Activated CD8-positive, alpha-beta memory T cell treated with anti-CD3 and anti-CD28 coated beads, Interleukin-2, amount 50 U/mL, for 48 hours (primary cell): ENCODE data around the gene VSX1.
A peak's percentile ranks its signal among the peaks of the same experiment; 100 is the strongest.

ENCODE experiments used
- DNase-seq: peaks from one replicate; pipeline ENCODE4 v3.0.0-alpha.2; 2020

Gene VSX1

DNA sequence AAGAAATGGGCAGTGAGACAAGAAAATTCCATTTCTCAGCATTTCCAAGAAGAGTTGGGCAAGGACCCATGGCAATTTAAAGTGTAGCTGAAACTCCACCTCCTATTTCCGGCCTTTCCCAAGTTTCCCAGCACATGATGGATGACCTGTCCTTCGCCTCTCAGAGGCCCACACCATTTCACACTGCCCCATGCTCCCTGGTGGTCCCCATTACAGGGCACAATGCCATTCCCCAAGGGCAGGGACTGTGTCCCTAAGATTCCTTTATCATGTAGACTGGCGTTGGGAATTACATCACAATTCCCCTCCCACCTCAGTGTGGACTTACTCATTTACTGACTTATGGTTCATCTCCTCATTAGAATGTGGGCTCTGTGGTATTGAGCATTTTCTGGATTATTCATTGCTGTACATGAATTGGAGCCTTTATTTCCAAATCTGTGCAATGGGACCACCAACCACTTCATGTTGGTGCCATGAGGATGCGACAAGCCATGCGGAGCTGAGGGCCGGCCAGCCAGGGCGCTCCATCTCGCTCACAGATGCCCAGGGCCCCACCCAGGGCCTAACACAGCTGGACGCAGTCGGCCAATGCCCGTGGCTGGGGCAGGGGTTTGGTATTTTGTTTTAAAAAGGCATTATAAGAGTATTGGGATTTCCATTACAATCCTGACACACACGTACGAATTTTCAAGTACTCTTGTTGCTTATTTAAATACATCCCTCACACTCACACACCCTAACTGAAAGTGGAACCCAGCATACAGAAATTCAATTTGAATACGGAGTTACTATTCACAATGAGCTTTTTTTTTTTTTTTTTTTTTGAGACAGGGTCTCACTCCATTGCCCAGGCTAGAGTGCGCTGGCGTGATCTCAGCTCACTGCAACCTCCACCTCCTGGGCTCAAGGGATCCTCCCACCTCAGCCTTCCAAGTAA lies 29.4 kb downstream of the VSX1 start:
- DNase-seq = peak; percentile 42

GRCh38 chr20:25051386-25052155 lies 30.4 kb downstream of the VSX1 start:
- DNase-seq = peak; percentile 20

- peak; percentile 44 for DNase-seq
Measured at GRCh38 chr20:25050501-25051350, 31.2 kb downstream of the VSX1 start.

- DNase-seq = no peak
Measured at GRCh38 chr20:25050082-25050481, 31.9 kb downstream of the VSX1 start.

DNA sequence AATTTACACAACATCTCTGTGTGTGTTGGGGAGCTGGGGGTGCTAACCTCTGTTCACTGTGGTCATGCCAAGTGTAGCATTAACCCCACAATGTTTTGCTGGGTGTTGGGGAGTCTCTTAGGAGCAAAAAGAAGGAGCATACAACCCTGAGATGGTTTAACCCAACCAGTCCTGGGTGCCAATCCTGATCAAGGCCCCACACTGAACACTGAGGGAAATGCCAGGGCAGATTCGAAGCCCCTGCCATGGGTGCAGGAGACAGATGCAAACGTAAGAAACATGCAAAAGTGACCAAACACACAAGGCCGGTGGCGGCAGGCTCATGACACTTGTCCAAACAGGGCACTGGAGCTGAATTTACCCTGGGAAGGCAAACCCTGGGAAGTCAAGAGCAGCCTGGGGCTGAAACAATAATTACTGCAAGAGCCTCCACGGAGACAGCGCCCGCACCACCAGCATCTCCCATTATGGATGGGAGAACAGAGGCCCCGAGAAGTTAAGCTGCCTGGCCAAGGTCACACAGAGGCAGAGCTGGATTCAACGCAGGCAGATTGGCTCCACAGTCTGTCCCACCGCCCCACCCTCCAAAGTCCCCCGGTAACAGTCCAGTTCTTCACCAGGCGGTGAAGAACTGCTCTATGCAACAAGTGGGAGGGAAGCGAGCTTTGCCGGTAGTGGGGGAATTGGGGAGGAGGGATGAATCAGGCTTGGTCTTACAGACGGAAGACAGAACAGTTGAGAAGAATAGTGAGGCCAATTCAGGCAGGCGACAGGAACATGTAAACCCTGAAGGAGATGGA lies 32.5 kb downstream of the VSX1 start:
- DNase-seq = no peak

- DNase-seq = no peak
Measured at GRCh38 chr20:25048519-25048952, 33.4 kb downstream of the VSX1 start.

DNA sequence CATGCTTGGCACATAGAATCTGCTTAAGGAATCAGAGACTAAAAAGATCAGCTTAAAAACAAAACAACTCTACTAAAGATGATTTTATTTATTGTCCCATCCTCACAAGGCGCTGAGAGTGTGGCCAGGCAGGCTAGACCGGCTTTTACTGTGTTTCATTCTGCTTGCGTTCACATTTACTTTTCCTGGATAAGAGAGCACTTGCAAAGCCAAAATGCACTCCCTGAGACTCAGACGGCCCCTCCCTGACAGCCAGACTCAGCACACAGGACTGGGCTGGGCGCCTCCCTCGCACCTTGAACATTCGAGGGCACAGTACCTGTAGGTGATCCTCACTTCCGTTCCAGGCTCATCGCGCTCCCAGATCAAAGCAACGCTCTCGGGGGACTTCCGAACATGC lies 34.2 kb downstream of the VSX1 start:
- DNase-seq = no peak

DNA sequence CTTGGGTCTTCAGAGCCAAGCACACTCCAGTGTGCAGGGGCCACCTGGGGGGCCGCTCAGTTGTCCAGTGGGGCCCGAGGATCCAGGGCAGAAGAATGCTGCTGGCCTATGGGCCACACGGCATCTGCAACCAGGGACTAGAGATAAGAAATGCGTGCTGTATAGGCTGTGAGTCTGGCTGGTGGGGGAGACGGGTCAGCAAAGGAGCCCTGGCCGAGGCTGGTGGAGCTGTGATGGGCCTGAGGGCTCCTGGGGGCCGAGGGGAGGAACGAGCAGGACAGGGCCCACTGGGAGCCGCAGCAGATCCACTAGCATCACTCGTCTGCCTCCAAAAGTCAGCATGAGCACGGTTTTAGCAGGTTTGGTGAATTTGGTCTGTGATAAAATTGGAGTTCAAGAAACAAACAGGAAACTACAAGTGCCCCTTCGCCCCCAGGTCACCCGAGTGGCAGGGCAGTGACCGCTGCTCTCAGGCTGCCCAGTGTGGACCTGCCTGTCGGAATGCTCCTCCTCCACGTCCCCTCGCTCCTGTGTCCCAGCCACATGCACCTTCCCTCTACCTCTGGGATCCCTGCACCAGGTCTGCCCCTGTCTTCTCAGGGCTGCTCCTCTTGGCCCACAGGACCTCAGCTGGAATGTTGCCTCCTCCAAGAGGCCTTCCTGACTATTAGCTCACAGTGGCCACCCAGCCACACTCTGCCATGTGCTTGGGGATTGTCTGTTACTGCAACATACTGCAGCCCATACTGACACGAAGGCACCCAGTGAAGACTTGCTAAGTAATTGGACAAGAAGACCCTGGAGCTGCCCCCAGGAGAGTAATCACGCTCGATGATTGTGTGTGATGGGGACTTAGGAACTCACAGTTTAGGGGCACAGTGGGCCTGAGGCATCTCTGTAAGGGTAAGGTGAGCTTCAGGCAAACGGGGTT lies 34.9 kb downstream of the VSX1 start:
- no peak for DNase-seq

DNA sequence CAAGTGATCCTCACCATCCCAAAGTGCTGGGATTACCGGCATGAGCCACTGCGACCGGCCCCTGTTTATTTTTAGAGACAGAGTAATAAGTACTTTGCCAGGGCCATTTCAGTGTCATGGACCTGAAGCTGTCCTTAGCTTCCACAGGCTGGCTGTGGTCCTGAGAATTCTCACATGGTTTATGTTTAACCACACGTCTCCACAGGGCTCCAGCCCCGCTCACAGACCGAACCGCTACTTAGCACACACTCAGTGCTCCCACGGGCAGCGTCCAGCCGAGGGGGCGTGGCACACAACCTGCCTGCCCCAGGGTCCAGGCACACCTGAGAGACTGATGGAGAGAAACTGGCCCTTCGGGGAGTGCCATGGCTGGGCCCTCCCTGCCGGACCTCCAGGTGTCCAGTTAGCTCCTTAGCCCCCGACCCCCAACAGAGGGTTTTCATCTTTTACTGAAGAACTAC lies 35.7 kb downstream of the VSX1 start:
- DNase-seq = no peak

- DNase-seq = no peak
Measured at GRCh38 chr20:25045343-25045712, 36.6 kb downstream of the VSX1 start.

- no peak for DNase-seq
Measured at GRCh38 chr20:25044660-25045342, 37.1 kb downstream of the VSX1 start.

DNA sequence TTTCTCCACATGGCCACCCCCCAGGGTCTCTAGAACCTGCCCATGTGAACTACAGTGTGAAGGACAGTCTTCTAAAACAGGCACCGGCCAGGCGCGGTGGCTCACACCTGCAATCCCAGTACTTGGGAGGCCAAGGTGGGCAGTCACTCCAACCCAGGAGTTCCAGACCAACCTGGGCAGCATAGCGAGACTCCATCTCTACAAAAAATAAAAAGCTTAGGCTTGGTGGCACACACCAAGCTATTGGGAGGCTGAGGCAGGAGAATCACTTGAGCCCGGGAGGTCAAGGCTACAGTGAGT lies 37.7 kb downstream of the VSX1 start:
- DNase-seq = no peak

DNA sequence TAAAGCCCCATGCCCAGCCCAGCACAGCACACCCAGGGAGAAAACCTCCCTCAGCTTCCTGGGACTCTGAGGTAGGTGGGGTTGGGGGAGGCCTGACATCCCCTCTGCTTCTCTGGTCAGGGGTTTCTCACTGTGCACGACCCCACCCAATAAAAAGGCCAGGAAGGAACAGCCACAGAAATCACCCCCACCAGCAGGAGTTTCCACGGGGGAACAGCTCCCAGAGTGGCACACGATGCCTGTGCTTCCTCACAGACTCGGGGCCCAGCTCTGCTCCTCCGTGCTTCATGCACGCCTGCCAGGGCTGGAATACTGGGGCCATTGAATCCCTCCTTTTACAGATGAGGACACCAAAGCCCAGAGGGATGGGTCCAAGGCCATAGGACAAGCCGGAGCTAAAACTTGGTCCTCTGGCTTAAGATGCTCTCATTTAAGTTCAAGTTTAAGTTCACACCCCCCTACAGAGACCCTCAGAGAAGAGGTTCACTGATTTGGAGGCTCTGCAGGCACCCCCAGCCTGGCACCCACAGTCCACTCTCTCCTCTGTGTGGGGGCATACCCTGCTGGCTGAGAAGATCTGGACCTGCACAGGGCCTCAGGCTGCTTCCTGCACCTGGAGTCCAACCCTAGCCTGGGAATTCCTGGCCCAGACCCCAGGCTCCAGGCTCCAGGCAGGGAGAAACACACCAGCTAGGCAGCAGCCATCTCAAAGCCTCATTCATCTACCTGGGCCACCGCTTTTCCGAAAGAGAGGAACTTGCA lies 38.3 kb downstream of the VSX1 start:
- DNase-seq = no peak

- peak; percentile 67 for DNase-seq
Measured at GRCh38 chr20:25042531-25043498, 39.1 kb downstream of the VSX1 start.

DNA sequence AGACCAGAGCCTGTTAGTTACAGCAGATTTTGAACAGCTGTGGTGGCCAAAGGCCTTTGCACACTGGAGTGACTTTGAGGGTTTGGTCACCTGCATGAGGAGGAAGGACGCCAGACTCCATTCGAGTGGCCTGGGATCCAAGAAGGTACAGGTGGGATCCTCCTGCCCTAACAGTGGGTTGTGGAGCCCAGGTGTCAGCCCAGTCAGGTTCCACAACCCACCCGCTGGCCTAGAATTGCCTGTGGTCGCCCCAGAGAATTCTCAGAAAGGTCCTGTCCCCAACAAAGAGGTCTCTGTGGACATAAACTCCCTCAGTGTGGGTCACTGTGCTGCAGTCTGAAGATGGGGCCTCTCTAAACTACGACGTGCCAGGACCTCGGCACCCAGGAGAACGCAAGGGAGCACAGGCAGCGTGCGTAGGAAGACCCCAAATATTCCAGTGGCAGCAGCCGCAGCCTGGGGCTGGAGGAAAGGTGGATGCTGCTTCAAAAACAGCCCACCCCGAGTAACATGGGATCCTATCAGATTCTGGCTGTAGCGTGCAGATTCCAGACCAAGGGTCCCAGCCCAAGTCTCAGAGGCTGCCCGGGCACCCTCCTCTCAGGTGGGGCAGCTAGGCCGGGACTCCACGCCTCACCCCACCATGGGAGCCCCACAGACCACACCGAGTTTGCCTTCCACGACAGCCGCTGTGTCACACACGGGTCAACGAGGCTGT lies 40.0 kb downstream of the VSX1 start:
- no peak for DNase-seq

- DNase-seq = no peak
Measured at GRCh38 chr20:25040438-25040831, 41.5 kb downstream of the VSX1 start.

- no peak for DNase-seq
Measured at GRCh38 chr20:25039697-25040437, 42.1 kb downstream of the VSX1 start.
